NCI-H345 (cell line): ENCODE data around the gene STARD8.
A peak's percentile ranks its signal among the peaks of the same experiment; 100 is the strongest.
"Not testable (repeated sequence)": the region's sequence is repeated elsewhere in the genome, so short reads cannot be mapped to it uniquely, and the experiment has no call there.

Experiments used
- DNase-seq: peaks from one replicate; lab custom pipeline; 2025; lab: John Stamatoyannopoulos, UW

The STARD8 gene

DNA sequence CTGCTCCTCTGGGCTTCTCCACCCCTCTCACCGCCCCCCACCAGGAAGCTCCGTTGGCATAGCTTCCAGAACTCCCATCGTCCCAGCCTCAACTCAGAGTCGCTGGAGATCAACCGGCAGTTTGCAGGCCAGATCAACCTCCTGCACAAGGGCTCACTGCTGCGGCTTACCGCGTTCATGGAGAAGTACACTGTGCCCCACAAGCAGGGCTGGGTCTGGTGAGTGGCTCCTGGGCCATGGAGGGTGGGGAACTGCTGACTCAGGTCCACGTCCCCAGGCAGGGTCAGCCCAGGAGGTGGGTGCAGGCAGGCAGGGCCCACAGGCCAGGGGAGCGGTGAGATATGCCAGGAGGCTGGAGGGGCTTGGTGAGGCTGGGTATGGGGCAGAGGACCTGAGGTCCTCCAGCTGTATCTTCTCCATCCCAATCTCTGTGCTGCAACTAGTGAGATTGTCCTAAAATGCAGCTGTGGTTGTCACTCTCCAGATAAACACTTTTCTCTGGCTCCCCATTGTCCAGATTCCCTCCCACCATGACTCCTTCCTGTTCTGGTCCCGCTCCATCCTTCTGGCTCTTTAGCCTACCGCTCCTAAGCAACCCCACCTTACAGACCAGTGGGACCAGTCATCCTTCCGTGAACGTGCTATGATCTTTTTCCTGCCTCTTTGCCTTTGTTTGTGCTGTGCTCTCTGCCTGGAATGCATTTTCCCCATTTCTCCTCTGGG is 71.9 kb downstream of the STARD8 start:
- no peak for DNase-seq

DNA sequence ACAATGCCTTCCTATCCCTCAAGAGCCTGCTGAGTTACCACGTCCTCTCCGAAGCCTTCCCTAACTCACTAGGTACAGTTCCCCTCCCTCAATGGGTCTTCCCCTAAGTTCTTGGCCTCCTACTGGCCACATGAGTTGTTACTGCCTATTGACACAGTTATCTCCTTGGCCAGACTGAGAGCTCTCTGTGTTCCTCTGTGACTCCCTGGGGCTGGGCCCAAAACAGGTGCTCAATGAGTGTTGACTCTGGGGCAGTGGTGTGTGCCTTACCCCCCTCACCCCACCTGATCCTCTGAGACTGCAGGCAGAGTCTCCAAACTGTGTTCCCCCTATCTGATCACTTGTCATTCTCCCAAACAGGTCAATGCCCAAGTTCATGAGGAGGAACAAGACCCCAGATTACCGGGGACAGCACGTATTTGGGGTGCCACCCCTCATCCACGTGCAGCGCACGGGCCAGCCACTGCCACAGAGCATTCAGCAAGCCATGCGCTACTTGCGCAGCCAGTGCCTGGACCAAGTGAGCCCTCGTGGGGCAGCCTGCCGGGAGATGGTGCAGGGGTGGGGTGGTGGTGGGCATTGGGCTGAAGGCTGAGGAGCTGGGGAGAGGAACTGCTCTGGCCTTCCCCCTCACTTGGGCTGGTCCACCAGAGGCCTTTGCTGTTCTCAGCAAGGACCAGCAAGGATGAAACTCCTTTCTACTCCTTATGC is 72.6 kb downstream of the STARD8 start:
- no peak for DNase-seq

DNA sequence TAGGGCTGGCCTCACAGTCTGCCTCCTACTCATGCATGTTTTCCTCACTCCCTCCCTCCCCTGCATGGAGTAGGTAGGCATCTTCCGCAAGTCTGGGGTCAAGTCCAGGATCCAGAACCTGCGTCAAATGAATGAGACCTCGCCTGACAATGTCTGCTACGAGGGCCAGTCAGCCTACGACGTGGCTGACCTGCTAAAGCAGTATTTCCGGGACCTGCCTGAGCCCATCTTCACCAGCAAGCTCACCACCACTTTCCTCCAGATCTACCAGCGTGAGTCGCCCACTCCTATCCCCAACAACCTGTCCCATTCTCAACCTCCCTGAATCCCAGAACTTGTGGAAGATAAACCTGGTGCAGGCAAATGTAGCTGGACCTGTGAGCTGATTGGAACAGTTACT is 73.4 kb downstream of the STARD8 start:
- no peak for DNase-seq

DNA sequence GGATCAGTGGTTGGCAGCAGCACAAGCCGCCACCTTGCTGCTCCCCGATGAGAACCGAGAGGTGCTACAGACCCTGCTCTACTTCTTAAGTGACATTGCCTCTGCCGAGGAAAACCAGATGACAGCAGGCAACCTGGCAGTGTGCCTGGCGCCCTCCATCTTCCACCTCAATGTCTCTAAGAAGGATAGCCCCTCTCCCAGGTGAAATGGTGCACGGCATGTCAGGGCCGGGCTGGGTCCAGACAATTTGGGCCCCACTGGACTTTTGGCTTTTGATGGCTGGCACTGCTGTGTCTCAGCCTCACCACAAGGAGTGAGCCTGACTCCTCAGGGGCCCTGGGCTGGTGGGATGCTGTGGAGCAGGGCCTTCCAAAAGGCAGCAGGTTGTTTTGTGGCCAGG is 74.1 kb downstream of the STARD8 start:
- no peak for DNase-seq

DNA sequence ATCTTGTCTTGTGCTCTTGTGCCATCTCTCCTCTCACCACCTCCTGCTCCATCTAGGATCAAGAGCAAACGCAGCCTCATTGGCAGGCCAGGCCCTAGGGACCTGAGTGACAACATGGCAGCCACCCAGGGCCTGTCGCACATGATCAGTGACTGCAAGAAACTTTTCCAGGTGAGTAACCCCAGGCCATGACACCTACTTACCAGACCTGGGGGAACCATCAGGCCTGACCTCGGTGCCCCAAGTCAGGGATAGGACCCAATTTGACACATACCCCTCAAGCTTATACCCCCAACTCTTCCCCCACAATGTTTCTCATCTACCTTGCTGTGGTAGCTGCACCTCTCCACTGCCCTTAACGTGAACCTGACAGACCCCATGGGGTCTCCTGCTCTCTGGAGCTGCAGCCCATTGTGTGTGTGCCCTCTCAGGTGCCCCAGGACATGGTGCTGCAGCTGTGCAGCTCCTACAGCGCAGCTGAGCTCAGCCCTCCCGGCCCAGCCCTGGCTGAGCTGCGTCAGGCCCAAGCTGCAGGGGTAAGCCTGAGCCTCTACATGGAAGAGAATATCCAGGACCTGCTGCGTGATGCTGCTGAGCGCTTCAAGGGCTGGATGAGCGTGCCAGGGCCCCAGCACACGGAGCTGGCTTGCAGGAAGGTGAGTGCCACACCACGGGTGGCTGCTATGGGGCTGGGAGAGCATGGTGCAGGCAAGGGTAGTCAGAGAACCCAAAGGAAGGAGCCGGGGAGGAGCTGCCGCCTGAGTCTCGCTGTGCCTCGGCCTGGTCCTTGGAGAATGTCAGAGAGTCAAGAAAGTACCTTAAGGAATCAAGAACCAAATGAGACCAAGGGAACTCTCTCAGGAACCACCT is 74.8 kb downstream of the STARD8 start:
- DNase-seq = no peak

DNA sequence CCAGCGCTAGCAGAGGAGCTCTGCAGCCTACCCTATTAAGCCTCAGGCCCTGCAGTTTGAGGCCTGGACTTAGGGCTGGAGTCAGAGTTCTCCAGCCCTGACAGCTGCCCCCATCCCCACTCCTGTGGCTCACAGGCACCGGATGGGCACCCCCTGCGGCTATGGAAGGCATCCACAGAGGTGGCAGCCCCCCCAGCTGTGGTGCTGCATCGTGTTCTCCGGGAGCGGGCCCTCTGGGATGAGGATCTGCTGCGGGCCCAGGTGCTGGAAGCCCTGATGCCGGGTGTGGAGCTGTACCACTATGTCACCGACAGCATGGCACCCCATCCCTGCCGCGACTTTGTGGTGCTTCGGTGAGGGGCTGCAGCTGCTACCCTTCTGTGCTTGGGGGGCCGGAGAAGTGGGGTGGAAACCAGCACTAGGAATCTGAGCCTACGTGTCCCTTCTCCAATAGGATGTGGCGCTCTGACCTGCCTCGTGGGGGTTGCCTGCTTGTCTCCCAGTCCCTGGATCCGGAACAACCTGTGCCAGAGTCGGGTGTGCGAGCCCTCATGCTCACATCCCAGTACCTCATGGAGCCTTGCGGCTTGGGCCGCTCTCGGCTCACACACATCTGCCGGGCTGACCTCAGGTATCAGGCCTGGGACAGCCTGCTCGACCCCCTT is 76.2 kb downstream of the STARD8 start:
- no peak for DNase-seq

DNA sequence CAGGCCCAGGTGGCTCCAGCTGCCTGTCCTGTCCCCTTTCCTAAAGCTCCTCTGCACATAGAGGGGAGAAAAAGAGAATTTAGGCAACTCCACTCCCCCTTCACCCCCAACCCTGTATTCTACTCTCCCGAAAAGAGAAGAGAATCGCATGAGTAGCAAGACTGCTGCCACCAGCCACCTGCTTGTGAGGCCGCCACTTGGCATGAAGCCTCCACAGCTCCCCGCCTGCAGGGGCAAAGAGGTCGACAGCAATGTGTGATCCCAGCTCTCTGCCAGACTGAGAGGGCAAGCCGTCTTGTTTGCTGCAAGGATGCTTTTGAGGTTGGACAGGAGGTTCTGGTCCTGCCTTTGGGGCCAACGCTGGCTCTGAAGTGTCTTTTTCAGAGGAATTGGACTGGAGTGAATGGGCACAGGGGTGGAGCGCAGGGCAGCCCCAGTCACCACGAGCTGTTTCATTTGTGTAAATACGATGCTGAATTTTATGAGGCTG is 77.1 kb downstream of the STARD8 start:
- no peak for DNase-seq

DNA sequence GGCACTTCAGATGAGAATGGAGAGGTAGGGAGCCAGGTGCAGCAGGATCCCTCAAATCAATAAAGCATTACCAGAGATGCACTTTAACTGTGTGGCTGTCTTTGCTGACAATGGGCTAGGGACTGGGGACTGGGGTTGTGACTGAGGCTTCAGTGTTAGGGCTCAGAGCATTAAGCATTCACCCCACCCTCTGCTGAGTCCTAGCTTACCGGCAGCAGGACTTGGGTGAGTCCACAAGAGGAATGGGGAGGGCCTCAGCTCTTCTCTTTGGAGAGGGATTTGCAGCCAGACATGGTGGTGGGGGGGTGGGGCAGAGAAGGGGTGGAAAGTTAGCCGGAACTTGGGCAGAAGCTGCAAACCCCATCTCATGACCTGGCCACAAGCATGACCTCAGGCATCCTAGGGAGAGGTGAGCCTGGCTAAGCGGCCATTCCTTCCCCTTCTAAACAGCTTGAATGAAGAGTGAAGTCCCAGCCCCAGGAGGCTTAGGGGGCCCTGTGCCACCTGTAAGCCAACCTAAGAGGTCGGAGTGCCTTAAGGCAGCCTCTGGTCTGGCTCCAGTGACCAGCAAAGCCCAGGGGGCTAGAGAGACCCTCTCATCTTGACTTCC is 78.4 kb downstream of the STARD8 start:
- no peak for DNase-seq

DNA sequence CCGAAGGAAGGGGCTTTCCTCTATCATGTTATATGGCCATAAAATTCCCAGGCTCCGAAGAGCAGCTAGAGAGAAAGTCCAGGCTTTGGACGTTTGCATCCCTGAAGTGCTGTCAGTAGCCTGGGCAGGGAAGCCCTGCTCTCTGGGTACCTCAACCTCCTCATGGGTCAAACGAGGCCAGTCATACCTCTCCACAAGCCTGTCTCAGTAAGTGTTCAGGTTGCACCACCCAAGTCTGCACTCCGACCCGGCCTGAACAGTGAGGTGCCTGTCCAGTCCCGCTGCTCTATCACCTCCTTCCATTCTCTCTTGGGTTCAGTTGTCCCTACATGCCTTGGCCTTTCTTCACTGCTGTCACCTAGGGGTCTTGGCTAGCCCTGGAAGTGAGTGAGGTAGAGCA is 78.9 kb downstream of the STARD8 start:
- no peak for DNase-seq

DNA sequence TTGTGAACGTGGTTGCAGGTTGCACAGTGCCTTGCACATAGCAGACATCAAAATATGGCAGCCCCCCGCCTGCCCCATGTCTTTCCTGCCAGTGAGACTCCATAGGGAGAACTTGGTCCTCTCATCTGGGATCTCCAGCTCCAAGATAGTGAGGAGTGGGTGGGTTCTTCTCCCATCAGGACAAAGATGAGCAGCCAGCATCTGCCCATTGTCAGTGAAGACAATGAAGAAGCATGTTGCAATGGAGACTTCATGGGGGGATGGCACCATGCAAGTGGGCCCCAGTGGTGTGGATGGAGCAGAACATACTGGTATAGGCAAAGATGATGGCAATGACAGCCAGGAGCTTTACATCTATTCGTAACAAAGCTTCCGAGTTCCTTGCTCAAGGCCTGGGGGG is 80.2 kb downstream of the STARD8 start:
- DNase-seq = no peak

DNA sequence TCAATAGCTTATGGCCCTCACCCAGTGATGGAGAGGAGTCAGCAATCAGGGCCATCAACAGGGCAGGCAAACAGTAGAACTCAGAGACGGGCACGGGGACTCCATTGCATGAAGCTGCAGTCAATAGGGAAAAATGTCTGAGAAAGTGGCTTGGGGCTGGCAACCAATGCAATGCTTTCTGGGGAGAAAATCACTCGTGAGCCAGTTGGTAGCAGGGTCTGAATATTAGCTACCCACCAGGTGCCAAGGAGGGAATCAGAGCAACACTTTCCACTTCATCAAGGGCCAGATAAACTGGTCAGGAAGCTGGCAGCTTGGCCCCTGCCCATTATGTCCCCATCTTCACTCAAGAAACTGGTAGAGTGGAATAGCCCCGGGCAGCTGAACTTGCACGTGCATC is 80.7 kb downstream of the STARD8 start:
- no peak for DNase-seq

DNA sequence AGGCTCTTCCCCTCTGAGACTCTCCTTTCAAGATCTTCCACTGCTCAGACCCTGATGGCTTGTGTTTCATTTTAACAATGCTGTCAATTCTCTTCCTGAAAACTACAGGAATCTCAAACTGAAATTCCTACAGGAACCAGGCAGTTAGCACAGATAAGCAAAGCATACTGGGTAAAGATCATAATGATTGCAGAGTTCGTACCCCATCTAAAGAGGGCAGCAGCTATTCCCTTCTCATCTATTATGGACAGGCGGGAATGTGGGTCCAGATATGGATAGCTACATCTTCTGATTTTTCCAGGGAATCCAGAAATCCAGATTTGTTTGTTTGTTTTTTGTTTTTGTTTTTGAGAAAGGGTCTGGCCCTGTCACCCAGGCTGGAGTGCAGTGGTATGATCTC is 83.8 kb downstream of the STARD8 start:
- DNase-seq = no peak

DNA sequence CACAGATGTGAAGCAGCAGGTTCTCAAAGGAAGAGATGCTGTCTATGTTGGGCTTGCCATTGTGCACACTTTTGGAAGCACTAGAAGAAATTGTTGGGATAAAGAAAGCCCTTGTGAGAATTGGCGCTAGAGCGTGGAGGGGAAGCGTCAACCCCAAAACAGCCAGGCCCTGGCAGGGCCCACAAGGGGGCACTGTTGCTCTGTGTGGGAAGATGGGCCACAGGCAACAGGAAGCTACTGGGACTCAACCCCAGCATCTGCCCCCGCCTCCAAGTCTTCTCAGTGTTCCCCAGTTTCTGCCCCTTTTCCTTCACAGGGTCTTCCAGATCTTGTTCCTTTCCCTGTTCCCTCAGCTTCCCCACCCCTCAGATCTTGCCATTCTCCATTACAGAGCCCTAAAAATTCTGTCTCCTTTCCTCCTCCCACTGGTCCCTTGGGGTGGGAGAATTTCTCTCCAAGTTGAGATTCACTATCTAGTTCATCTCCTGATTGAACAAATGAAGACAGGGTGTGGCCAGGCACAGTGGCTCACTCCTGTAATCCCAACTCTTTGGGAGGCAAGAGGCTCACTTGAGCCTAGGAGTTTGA is 85.5 kb downstream of the STARD8 start:
- DNase-seq = peak; percentile 13

DNA sequence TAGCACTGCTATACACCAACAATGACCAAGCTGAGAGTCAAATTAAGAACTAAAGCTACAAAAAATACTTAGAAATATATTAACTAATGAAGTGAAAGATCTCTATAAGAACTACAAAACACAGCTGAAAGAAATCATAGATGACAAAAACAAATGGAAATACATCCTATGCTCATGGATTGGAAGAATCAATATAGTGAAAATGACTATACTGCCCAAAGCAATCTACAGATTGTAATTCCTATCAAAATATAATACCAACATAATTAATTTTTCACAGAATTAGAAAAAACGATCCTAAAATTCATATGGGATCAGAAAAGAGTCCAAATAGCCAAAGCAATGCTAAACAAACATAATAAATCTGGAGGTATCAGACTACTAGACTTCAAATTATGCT is 87.8 kb downstream of the STARD8 start:
- no peak for DNase-seq

DNA sequence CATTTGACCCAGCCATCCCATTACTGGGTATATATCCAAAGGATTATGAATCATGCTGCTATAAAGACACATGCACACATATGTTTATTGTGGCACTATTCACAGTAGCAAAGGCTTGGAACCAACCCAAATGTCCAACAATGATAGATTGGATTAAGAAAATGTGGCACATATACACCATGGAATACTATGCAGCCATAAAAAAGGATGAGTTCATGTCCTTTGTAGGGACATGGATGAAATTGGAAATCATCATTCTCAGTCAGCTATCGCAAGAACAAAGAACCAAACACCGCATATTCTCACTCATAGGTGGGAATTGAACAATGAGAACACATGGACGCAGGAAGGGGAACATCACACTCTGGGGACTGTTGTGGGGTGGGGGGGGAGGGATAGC is 94.4 kb downstream of the STARD8 start:
- not testable (repeated sequence) for DNase-seq

DNA sequence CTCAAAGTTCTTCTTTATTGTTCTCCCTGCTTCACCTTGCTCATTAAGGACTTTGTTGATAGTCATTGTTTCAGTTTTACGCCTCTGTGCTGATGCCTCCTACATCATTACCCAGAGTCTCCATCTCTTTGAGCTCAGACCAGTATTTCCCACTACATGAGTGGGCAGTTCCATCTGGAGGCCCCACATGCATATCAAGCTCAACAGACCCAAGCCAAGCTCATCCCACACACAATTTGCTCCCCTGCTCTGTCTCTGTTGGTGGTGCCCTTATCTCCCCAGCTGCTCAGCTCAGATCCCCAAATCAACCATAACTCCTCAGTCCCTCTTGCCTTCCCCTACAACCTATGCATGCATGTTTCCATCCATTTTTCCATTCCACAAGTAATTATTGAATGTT is 96.3 kb downstream of the STARD8 start:
- DNase-seq = no peak

DNA sequence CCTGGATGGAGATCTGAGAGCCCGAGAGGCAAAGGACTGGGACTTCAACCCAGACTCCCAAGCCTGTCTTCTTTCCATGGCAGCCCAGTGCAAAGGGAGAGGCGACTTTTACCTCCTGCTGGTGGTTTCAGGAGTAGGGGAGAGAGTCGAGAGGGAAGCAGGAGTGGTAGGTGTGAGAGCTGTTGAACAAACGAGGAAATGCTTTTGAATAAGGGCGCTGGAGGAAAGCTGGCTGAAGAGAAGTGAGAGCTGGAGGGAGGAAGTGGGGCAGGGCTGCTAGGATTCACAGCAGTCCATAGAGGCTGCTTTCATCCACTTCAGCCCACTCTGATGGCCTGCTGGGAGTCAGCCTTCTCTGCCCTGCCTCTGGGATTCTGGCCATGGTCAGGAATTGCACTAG is 99.5 kb downstream of the STARD8 start:
- DNase-seq = no peak

DNA sequence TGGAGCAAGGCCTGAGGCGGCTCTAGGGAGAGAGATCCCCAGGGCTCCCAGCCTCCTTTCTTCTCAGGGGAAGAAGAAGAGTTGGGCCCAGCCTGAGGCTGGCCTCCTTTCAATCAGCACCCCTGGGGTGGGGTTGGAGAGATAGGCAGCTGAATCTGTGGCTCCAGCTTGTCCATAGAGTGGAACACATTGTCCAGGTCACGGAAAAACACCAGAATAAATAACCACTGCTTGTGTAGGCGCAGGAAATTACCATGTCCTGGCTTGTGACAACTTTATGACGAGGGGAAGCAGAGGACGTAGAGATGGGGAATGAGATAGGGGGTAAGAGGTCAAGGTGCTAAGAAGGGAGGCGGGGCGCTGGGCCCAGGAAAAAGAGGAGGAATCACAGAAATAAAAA is 100.6 kb downstream of the STARD8 start:
- no peak for DNase-seq

DNA sequence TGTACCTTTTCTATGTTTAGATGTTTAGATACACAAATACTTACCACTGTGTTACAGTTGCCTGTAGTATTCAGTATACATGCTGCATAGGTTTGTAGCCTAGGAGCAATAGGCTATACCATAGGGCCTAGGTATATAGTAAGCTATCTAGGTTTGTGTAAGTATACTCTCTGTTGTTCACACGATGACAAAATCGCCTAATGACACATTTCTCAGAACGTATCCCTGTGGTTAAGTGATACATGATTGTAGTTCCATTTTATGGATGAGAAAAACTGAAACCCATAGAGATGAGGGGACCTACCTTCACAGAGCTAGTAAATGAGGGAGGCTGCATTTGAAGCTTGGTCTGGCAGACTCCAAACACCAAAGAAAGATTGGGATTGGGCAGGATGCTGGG is 102.0 kb downstream of the STARD8 start:
- DNase-seq = no peak

DNA sequence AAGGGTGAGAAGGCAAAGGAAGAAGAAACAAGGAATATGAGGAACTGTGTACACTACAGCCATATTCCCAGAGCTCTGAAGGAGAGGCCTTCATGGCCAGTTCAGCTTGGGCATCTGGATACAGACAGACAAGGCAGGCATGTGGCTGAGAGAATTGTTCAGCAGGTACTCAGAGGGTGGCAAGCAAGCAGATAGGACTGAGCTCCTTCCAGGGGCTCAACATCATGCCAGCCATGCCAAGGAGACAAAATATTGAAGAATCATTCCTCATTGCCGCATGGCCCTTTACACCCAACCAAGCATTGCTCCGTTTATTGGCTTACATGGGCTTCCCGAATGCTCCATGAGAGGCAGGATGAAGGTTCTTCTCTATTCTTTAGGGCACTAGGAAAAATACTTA is 102.8 kb downstream of the STARD8 start:
- no peak for DNase-seq

DNA sequence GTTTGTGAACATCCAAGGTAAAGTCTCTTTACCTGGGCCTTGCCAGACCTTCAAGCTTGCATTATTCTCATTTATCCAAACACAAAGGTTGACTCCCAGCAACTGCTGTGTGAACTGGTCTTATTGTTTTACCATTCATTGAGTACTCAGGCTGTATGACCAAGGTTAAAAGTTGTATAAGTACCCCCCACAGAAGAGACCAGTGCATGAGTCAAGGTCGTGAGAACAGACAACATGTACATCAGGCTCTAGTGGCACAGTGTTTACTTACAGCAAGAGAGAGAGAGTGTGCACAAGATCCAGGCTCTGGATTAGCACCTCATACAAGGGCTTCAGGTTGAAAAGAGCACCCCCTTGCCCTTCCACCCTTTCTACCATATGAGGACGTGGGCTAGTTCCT is 103.9 kb downstream of the STARD8 start:
- no peak for DNase-seq
